ENCODE measurements around the gene RAI14. TPM values are rescaled to one million over a fixed set of nuclear protein-coding genes. Genes with fewer than 3 reads are reported as not detected.
"Not testable (repeated sequence)": the region's sequence is repeated elsewhere in the genome, so short reads cannot be mapped to it uniquely, and the experiment has no call there.

The RAI14 gene
- total and polyA plus RNA-seq, 2 donors (not counting 3 experiments of a cell fraction or from before 2014, with no cell fraction given): 114 to 369 TPM

DNA sequence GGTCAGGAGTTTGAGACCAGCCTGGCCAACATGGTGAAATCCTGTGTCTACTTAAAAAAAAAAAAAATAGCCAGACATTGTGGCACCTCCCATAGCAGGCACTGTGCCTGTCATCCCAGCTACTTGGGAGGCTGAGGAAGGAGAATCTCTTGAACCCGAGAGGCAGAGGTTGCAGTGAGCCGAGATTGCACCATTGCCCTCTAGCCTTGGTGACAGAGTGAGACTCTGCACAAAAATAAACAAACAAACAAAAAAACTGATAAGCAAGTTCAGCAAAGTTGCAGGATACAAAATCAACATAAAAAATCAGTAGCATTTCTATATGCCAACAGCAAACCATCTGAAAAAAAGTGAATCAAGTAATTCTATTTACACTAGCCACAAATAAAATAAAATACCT lies 118.0 kb downstream of the RAI14 start:
- dilution Hi-C loops (cut with MboI; ENCODE audit: extremely low pct_ligation_motif_present, low sequenced_read_pairs) (no loop called here), intact Hi-C loops (cut with micrococcal nuclease) (no loop called here)
- H3K79me2 ChIP-seq (ENCODE audit: control insufficient read depth, insufficient read depth, low read length): peaks cover 50% of the 10 kb centered on the region
- H3K4me3 ChIP-seq (replicated peaks in 1 of 3; ENCODE audit: insufficient read depth in 1 of 3, low read depth in 1 of 3, low read length in 3 of 3): no peak overlapping the region
- H3K4me1 ChIP-seq (ENCODE audit: control insufficient read depth, extremely low read depth, insufficient read depth, low read length): no peaks in the 10 kb centered on the region
- no peak overlapping the region for H3K27ac ChIP-seq (ENCODE audit: insufficient read depth, low read depth, low read length)
- ChIA-PET POLR2A (no interaction called here), CTCF (no interaction called here)
- DNase-seq (ENCODE audit: low read depth, low spot score): no peak
- H2AFZ ChIP-seq (ENCODE audit: low read depth, low read length): no peak overlapping the region
- TF ChIP-seq MAX (IDR thresholded peaks at IDR 0.05; ENCODE audit: insufficient read depth, insufficient read length) (no peak), EZH2 (IDR thresholded peaks at IDR 0.05; ENCODE audit: borderline replicate concordance, low read depth, low read length, severe bottlenecking) (no peak), POLR2AphosphoS5 (IDR thresholded peaks at IDR 0.05; ENCODE audit: insufficient read depth, low read depth, low read length) (no peak), GATA2 (IDR thresholded peaks at IDR 0.05; ENCODE audit: insufficient read depth, insufficient read length, low read depth, low read length) (no peak), POLR2A (IDR thresholded peaks at IDR 0.05; ENCODE audit: low read depth, low read length) (no peak), JUN (IDR thresholded peaks at IDR 0.05; ENCODE audit: borderline replicate concordance, insufficient read depth, insufficient read length, low read depth) (no peak), CTCF (IDR thresholded peaks at IDR 0.05; ENCODE audit: extremely low read depth in 1 of 2, insufficient read depth in 1 of 2, low read depth in 1 of 2, low read length in 2 of 2) (no peak), FOS (IDR thresholded peaks at IDR 0.05; ENCODE audit: borderline replicate concordance, insufficient read depth, low read length) (no peak), MYC (IDR thresholded peaks at IDR 0.05; ENCODE audit: low read depth, low read length) (no peak)
- H3K9ac ChIP-seq (replicated peaks; ENCODE audit: extremely low read depth, insufficient read depth, low read length): no peak overlapping the region
- H3K4me2 ChIP-seq (ENCODE audit: insufficient read depth, low read length): no peak overlapping the region
- no peaks in the 10 kb centered on the region for H3K9me3 ChIP-seq (replicated peaks; ENCODE audit: control insufficient read depth, insufficient read depth, low read length)
- H3K36me3 ChIP-seq (ENCODE audit: control insufficient read depth in 2 of 2, extremely low read depth in 1 of 2, insufficient read depth in 2 of 2, low read length in 2 of 2): peaks cover 8 to 11% of the 10 kb centered on the region in 2 experiments
- H3K27me3 ChIP-seq (ENCODE audit: control insufficient read depth in 2 of 2, insufficient read depth in 2 of 2, low read length in 2 of 2): no peaks in the 10 kb centered on the region
- H4K20me1 ChIP-seq (replicated peaks; ENCODE audit: control insufficient read depth, extremely low read depth, insufficient read depth, low read length): peaks cover 3% of the 10 kb centered on the region
- FAIRE-seq: no peak
- no peaks in the 10 kb centered on the region for H3K9me1 ChIP-seq (replicated peaks; ENCODE audit: control insufficient read depth, extremely low read depth, insufficient read depth, low read length)
- BruUV-seq (replicated peaks): no TSS peak

DNA sequence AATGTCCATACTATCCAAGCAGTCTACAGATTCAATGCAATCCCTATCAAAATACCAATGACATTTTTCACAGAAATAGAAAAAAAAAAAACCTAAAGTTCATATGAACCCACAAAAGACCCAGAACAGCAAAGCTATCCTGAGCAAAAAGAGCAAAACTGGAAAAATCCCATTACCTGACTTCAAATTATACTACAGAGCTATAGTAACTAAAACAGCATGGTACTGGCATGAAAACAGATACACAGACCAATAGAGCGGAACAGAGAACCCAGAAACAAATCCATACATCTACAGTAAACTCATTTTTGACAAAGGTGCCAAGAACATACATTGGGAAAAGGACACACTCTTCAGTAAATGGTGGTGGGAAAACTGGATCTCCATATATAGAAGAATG lies 118.5 kb downstream of the RAI14 start:
- H3K79me2 ChIP-seq (ENCODE audit: control insufficient read depth, insufficient read depth, low read length): peaks cover 47% of the 10 kb centered on the region
- H3K9ac ChIP-seq (replicated peaks; ENCODE audit: extremely low read depth, insufficient read depth, low read length); BruUV-seq (replicated peaks); H3K9me3 ChIP-seq (replicated peaks; ENCODE audit: control insufficient read depth, insufficient read depth, low read length); H4K20me1 ChIP-seq (replicated peaks; ENCODE audit: control insufficient read depth, extremely low read depth, insufficient read depth, low read length); H3K27me3 ChIP-seq (ENCODE audit: control insufficient read depth in 2 of 2, insufficient read depth in 2 of 2, low read length in 2 of 2); H3K4me1 ChIP-seq (ENCODE audit: control insufficient read depth, extremely low read depth, insufficient read depth, low read length); DNase-seq (ENCODE audit: low read depth, low spot score); H2AFZ ChIP-seq (ENCODE audit: low read depth, low read length); POLR2A ChIA-PET; H3K9me1 ChIP-seq (replicated peaks; ENCODE audit: control insufficient read depth, extremely low read depth, insufficient read depth, low read length); H3K4me3 ChIP-seq (replicated peaks in 1 of 3; ENCODE audit: insufficient read depth in 1 of 3, low read depth in 1 of 3, low read length in 3 of 3); H3K4me2 ChIP-seq (ENCODE audit: insufficient read depth, low read length); FAIRE-seq; H3K27ac ChIP-seq (ENCODE audit: insufficient read depth, low read depth, low read length); dilution Hi-C loops (cut with MboI; ENCODE audit: extremely low pct_ligation_motif_present, low sequenced_read_pairs); intact Hi-C loops (cut with micrococcal nuclease); H3K36me3 ChIP-seq (ENCODE audit: control insufficient read depth in 2 of 2, extremely low read depth in 1 of 2, insufficient read depth in 2 of 2, low read length in 2 of 2): not testable (repeated sequence)
- CTCF ChIA-PET: interaction anchor here (1.0 to 1.1 kb wide), 2 partner anchors 10 to 288 kb away, joined by 4 read pairs; no protein-coding TSS in a partner anchor

All from endothelial cell of umbilical vein (primary cell).